Measurements from ENCODE around the gene ESYT3. TPM values are rescaled to one million over a fixed set of nuclear protein-coding genes. Genes with fewer than 3 reads are reported as not detected.

ESYT3 gene
- total RNA-seq, 1 experiment from 2014 or later = 2.6 TPM

DNA sequence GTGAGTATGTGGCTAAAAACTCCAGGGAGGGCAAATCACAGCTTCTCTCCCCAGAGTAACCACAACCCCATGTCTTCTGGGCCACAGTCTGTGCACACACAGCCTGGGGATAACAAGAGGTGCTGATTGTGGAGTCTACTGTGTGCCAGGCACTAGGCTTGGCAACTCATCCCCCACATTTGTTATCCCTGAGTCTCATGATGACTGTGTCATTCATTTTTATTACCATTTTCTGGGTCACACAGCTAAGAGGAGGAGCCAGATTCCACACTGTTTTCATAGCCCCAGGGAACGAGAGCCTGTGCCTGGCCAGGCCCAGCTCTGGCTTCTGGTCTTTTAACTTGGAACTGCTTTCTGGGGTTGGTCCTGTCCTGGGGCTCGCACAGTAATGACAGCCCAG is 34.5 kb downstream of the ESYT3 start:
- BruUV-seq (replicated peaks) = no TSS peak
- Histone ChIP-seq H3K27me3 (ENCODE audit: control insufficient read depth, insufficient read depth, low read length) (no peaks in the 10 kb centered on the region), H3K4me3 (ENCODE audit: low read depth in 2 of 2, low read length in 2 of 2) (no peak overlapping the region), H3K27ac (ENCODE audit: low read length) (no peak overlapping the region), H3K4me1 (ENCODE audit: control insufficient read depth, insufficient read depth, low read length) (no peaks in the 10 kb centered on the region), H3K36me3 (ENCODE audit: control insufficient read depth, insufficient read depth, low read length) (no peaks in the 10 kb centered on the region), H3K9me3 (ENCODE audit: control insufficient read depth, insufficient read depth, low read depth, low read length) (no peaks in the 10 kb centered on the region)
- in situ Hi-C loops (cut with HindIII; ENCODE audit: low pct_unique_long_range_greater_than_20kb, low sequenced_read_pairs) (no loop called here), intact Hi-C loops (cut with micrococcal nuclease; ENCODE audit: unreplicated experiment) (no loop called here)
- CTCF ChIA-PET = no interaction called here
- POLR2A ChIA-PET = no interaction called here
- ATAC-seq (peak; percentile 29; the same call in 1 of the 2 replicates), DNase-seq (ENCODE audit: low read depth, low spot score) (no peak)
- TF ChIP-seq SIN3A (IDR thresholded peaks at IDR 0.05; ENCODE audit: borderline replicate concordance, insufficient read depth, low read depth, low read length) (no peak), POLR2AphosphoS5 (IDR thresholded peaks at IDR 0.05; ENCODE audit: low read depth, low read length) (no peak), TCF7L2 (IDR thresholded peaks at IDR 0.05; ENCODE audit: low read depth, low read length) (no peak)
- TF ChIP-seq, protein P1, sequence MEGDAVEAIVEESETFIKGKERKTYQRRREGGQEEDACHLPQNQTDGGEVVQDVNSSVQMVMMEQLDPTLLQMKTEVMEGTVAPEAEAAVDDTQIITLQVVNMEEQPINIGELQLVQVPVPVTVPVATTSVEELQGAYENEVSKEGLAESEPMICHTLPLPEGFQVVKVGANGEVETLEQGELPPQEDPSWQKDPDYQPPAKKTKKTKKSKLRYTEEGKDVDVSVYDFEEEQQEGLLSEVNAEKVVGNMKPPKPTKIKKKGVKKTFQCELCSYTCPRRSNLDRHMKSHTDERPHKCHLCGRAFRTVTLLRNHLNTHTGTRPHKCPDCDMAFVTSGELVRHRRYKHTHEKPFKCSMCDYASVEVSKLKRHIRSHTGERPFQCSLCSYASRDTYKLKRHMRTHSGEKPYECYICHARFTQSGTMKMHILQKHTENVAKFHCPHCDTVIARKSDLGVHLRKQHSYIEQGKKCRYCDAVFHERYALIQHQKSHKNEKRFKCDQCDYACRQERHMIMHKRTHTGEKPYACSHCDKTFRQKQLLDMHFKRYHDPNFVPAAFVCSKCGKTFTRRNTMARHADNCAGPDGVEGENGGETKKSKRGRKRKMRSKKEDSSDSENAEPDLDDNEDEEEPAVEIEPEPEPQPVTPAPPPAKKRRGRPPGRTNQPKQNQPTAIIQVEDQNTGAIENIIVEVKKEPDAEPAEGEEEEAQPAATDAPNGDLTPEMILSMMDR (IDR thresholded peaks at IDR 0.05) = no peak
- TF ChIP-seq, protein P2, sequence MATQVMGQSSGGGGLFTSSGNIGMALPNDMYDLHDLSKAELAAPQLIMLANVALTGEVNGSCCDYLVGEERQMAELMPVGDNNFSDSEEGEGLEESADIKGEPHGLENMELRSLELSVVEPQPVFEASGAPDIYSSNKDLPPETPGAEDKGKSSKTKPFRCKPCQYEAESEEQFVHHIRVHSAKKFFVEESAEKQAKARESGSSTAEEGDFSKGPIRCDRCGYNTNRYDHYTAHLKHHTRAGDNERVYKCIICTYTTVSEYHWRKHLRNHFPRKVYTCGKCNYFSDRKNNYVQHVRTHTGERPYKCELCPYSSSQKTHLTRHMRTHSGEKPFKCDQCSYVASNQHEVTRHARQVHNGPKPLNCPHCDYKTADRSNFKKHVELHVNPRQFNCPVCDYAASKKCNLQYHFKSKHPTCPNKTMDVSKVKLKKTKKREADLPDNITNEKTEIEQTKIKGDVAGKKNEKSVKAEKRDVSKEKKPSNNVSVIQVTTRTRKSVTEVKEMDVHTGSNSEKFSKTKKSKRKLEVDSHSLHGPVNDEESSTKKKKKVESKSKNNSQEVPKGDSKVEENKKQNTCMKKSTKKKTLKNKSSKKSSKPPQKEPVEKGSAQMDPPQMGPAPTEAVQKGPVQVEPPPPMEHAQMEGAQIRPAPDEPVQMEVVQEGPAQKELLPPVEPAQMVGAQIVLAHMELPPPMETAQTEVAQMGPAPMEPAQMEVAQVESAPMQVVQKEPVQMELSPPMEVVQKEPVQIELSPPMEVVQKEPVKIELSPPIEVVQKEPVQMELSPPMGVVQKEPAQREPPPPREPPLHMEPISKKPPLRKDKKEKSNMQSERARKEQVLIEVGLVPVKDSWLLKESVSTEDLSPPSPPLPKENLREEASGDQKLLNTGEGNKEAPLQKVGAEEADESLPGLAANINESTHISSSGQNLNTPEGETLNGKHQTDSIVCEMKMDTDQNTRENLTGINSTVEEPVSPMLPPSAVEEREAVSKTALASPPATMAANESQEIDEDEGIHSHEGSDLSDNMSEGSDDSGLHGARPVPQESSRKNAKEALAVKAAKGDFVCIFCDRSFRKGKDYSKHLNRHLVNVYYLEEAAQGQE (IDR thresholded peaks at IDR 0.05; ENCODE audit: insufficient read depth in 1 of 2, low read depth in 2 of 2, low read length in 1 of 2) = no peak

DNA sequence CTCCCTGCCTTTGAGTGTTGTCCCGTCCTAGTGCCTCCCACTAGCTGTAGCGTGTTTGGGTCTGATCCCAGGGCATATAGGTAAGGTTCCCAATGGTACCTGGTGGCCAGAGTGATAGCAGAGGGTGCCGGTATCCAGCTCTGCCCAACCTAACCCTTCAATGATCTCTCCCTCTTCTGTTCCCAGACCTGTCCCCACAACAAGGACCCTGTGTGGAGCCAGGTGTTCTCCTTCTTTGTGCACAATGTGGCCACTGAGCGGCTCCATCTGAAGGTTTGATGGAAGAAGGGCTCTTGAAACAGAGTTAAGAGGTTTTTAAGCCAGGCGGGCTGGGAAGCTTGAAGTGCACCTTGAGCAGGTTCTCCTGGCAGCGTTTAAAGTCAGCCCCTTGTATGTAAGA is 35.5 kb downstream of the ESYT3 start:
- Histone ChIP-seq H3K4me1 (ENCODE audit: control insufficient read depth, insufficient read depth, low read length) (no peaks in the 10 kb centered on the region), H3K27me3 (ENCODE audit: control insufficient read depth, insufficient read depth, low read length) (no peaks in the 10 kb centered on the region), H3K36me3 (ENCODE audit: control insufficient read depth, insufficient read depth, low read length) (no peaks in the 10 kb centered on the region), H3K4me3 (ENCODE audit: low read depth in 2 of 2, low read length in 2 of 2) (no peak overlapping the region), H3K9me3 (ENCODE audit: control insufficient read depth, insufficient read depth, low read depth, low read length) (no peaks in the 10 kb centered on the region), H3K27ac (ENCODE audit: low read length) (no peak overlapping the region)
- BruUV-seq (replicated peaks) = no TSS peak
- in situ Hi-C loops (cut with HindIII; ENCODE audit: low pct_unique_long_range_greater_than_20kb, low sequenced_read_pairs) = no loop called here
- TF ChIP-seq, protein P1 (IDR thresholded peaks at IDR 0.05) = no peak
- TF ChIP-seq POLR2AphosphoS5 (IDR thresholded peaks at IDR 0.05; ENCODE audit: low read depth, low read length) (no peak), TCF7L2 (IDR thresholded peaks at IDR 0.05; ENCODE audit: low read depth, low read length) (no peak), SIN3A (IDR thresholded peaks at IDR 0.05; ENCODE audit: borderline replicate concordance, insufficient read depth, low read depth, low read length) (no peak)
- TF ChIP-seq, protein P2 (IDR thresholded peaks at IDR 0.05; ENCODE audit: insufficient read depth in 1 of 2, low read depth in 2 of 2, low read length in 1 of 2) = no peak
- intact Hi-C loops (cut with micrococcal nuclease; ENCODE audit: unreplicated experiment) = no loop called here
- ATAC-seq = no peak
- ChIA-PET CTCF (no interaction called here), POLR2A (no interaction called here)
- DNase-seq (ENCODE audit: low read depth, low spot score) = no peak

All from Panc1 (cell line).